SK-N-MC (cell line): ENCODE data around the gene SZT2.

Experiments
- DNase-seq: peaks from one replicate; pipeline ENCODE4 v3.0.0-alpha.2; 2011; ENCODE audit warnings: low read depth, low spot score
- H3K27ac ChIP-seq: fragments of 200-600 bp; sonication (generic); 2 replicates; pipeline ENCODE4 v1.5.1; 2016; ENCODE audit warnings: mixed run types
- H3K36me3 ChIP-seq: fragments of 200-600 bp; sonication (generic); 2 replicates; pipeline ENCODE4 v1.6.1; 2017; ENCODE audit warnings: antibody characterized with exemption, low read length, mixed read lengths; ENCODE audit not compliant: insufficient read depth
- H3K4me3 ChIP-seq: fragments of 200-600 bp; sonication (generic); 2 replicates; pipeline ENCODE4 v1.5.1; 2016
- H3K9ac ChIP-seq: fragments of 200-600 bp; sonication (generic); 2 replicates; pipeline ENCODE4 v1.8.0; 2017; ENCODE audit warnings: mixed run types, mixed read lengths; ENCODE audit not compliant: insufficient read length
- H3K9me3 ChIP-seq: fragments of 200-600 bp; sonication (generic); 2 replicates; pipeline ENCODE4 v1.6.1; 2017; ENCODE audit warnings: low read depth, mild to moderate bottlenecking, antibody characterized with exemption, low read length, moderate library complexity, mixed read lengths
- EZH2 ChIP-seq: fragments of 200-600 bp; sonication (generic); IDR thresholded peaks from one replicate; pipeline ENCODE4 v1.6.1; 2017; ENCODE audit warnings: antibody characterized with exemption
- FOXP2 ChIP-seq: optimal IDR thresholded peaks from 2 replicates; pipeline ENCODE3; 2011; ENCODE audit warnings: mild to moderate bottlenecking, moderate library complexity; ENCODE audit not compliant: insufficient read depth; ENCODE audit errors: extremely low read length, control extremely low read depth
- POLR2AphosphoS5 ChIP-seq: IDR thresholded peaks from 2 replicates; pipeline ENCODE4 v1.6.1; 2012; ENCODE audit warnings: mild to moderate bottlenecking, low read depth, low read length, borderline replicate concordance

Gene SZT2

DNA sequence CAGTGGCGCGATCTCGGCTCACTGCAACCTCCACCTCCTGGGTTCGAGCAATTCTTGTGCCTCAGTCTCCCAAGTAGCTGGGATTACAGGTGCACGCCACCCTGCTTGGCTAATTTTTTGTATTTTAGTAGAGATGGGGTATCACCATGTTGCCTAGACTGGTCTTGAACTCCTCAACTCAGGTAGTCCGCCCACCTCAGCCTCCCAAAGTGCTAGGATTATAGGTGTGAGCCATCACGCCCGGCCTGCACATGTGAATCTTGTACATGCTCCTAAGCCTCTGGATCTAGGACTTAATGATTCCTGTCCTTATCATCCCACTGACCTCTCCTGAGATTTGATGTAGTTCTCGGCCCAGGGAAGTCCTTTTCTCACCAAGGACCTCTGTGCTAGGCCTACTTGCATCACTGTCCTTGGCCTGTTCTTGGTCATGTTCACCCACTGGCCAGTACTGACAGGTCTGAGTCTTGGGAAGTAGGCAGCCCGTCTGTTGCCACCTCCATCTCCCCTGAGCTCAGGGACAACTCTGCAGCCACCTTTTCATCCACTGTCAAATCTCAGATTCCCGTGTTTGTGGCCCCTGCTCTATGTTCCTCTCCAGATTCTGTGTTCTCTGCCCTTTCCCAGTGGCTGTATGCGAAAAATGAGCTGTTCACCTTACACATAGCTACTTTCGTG, 54.6 kb downstream of the SZT2 start:
- no peak overlapping the region for H3K4me3 ChIP-seq
- no peak overlapping the region for H3K27ac ChIP-seq
- no peak for DNase-seq
- H3K36me3 ChIP-seq: peaks cover 23% of the 10 kb centered on the region; the same call in 1 of the 2 replicates
- TF ChIP-seq FOXP2 (no peak), POLR2AphosphoS5 (no peak), EZH2 (no peak)
- H3K9me3 ChIP-seq: no peaks in the 10 kb centered on the region
- H3K9ac ChIP-seq: no peak overlapping the region

DNA sequence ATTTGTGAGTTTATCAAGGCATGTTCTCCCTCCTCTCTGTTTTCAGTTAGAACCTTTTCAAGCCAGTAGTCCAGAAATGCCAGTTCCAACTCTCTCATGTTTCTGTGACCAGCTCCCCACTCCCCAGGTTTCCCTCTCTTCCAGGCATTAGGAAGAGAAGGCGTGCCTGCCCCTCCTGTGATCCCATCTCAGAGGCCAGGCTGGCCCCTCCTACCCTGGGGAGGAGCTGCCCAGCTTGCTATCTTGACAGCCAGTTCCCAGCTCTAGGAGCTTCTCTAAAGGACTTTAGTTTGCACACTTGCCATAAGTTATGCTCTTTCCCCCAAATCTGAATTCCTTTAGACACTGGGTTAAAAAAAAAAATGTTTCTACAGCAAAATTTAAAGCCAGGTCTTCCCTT, 55.1 kb downstream of the SZT2 start:
- Histone ChIP-seq H3K9ac (no peak overlapping the region), H3K27ac (no peak overlapping the region), H3K4me3 (no peak overlapping the region), H3K36me3 (peaks cover 23% of the 10 kb centered on the region; the same call in 1 of the 2 replicates), H3K9me3 (no peaks in the 10 kb centered on the region)
- DNase-seq: no peak
- TF ChIP-seq EZH2 (no peak), POLR2AphosphoS5 (no peak), FOXP2 (no peak)

DNA sequence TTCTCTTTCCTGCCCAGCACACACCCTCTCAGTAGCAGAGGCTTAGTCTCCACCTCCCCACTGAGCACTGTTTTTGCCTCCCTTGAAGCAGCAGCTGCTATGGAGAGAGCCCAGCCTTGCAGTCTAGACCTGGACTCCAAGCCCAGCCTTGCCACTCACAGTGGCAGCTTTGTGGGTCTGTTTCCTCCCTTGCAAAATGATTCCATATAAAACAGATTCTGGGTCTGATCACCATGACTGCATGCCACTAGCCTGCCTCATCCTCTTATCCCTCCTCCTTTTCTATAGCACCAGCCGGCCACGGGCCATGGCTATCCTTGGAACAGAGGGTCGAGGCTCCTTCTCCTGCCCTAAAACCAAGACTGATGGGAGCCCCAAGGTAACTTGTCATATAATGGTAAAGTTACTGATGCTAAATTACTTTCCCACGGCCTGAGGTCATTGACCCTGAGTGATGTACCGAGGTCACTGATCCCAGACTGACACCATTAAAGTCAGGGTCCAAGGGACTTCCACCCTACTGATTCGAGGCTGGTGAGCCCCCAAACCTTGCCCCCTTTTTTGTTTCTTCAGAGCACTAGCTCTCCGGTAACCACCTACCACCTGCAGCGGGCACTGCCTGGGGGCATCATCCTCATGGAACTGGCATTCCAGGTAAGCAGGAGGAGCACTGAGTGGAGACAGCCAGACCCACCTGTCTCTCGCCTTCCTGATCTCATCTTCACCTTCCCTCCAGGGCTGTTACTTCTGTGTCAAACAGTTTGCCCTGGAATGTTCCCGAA, 56.1 kb downstream of the SZT2 start:
- Histone ChIP-seq H3K9me3 (no peaks in the 10 kb centered on the region), H3K36me3 (peaks cover 31% of the 10 kb centered on the region; the same call in 1 of the 2 replicates), H3K9ac (no peak overlapping the region), H3K4me3 (no peak overlapping the region), H3K27ac (no peak overlapping the region)
- DNase-seq: no peak
- TF ChIP-seq EZH2 (no peak), POLR2AphosphoS5 (no peak), FOXP2 (no peak)

- no peak overlapping the region for H3K4me3 ChIP-seq
- no peak for TF ChIP-seq POLR2AphosphoS5
- TF ChIP-seq EZH2: no peak
- TF ChIP-seq FOXP2: no peak
- no peak overlapping the region for H3K27ac ChIP-seq
- no peaks in the 10 kb centered on the region for H3K9me3 ChIP-seq
- no peak for DNase-seq
- H3K9ac ChIP-seq: no peak overlapping the region
- H3K36me3 ChIP-seq: peaks cover 32% of the 10 kb centered on the region; the same call in 1 of the 2 replicates
Observed at GRCh38 chr1:43446388-43446740, 56.7 kb downstream of the SZT2 start.

- H3K36me3 ChIP-seq: peaks cover 32% of the 10 kb centered on the region; the same call in 1 of the 2 replicates
- H3K27ac ChIP-seq: no peak overlapping the region
- TF ChIP-seq POLR2AphosphoS5 (no peak; the same call in 1 of the 2 replicates), EZH2 (no peak), FOXP2 (no peak)
- no peak overlapping the region for H3K4me3 ChIP-seq
- no peaks in the 10 kb centered on the region for H3K9me3 ChIP-seq
- no peak overlapping the region for H3K9ac ChIP-seq
- no peak for DNase-seq
Observed at GRCh38 chr1:43446881-43447835, 57.5 kb downstream of the SZT2 start.

DNA sequence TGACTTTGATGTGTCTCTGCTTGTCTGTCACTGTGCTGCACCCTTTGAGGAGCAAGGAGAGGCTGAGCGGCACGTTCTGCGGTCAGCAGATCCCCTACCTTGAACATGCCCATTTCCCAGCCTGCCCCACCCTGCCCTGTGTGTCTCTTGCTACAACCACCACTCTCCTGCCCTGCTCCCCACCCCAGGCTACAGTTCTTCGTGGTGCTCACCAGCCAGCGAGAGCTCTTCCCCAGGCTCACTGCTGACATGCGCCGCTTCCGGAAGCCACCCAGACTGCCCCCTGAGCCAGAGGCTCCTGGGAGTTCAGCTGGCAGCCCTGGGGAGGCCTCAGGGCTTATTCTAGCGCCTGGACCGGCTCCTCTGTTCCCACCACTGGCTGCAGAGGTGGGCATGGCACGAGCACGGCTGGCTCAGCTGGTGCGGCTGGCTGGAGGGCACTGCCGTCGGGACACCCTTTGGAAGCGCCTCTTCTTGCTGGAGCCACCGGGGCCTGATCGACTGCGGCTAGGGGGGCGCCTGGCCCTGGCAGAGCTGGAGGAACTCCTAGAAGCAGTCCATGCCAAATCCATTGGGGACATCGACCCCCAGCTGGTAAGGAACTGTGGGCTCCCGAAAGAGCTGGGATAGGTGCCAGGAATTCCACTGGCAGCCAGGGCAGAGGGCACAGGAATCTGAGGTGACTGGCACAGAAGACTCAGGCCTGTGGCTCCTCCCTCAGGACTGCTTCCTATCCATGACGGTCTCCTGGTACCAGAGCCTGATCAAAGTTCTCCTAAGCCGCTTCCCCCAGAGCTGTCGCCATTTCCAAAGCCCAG, 58.4 kb downstream of the SZT2 start:
- Histone ChIP-seq H3K27ac (no peak overlapping the region), H3K9me3 (no peaks in the 10 kb centered on the region), H3K4me3 (no peak overlapping the region), H3K9ac (no peak overlapping the region), H3K36me3 (peaks cover 32% of the 10 kb centered on the region; the same call in 1 of the 2 replicates)
- no peak for DNase-seq
- TF ChIP-seq POLR2AphosphoS5 (no peak), EZH2 (no peak), FOXP2 (no peak)

GRCh38 chr1:43448955-43449707, 59.4 kb downstream of the SZT2 start:
- Histone ChIP-seq H3K4me3 (no peak overlapping the region), H3K36me3 (peaks cover 32% of the 10 kb centered on the region; the same call in 1 of the 2 replicates), H3K9me3 (no peaks in the 10 kb centered on the region), H3K9ac (no peak overlapping the region), H3K27ac (no peak overlapping the region)
- no peak for DNase-seq
- no peak for TF ChIP-seq POLR2AphosphoS5
- TF ChIP-seq EZH2: no peak
- TF ChIP-seq FOXP2: no peak

DNA sequence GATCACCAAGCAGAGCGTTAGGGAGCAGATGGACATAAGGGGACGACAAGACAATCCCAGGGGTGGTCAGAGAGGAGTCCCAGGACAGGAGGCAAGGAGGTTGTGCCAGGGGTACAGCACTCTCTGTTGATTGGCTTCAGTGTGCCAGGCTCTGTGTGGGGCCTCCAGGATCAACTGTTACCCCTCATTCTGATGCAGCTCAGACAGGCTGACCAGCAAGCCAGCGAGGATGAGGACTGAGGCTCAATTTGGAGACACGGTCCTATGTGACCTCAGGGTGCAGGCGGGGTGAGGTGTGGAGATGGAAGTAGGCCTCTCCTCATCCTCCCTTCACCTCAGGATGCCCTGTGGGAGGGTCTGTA, 60.0 kb downstream of the SZT2 start:
- no peaks in the 10 kb centered on the region for H3K9me3 ChIP-seq
- H3K4me3 ChIP-seq: no peak overlapping the region
- TF ChIP-seq FOXP2: no peak
- TF ChIP-seq EZH2: no peak
- no peak for TF ChIP-seq POLR2AphosphoS5
- no peak for DNase-seq
- no peak overlapping the region for H3K27ac ChIP-seq
- H3K9ac ChIP-seq: no peak overlapping the region
- H3K36me3 ChIP-seq: peaks cover 32% of the 10 kb centered on the region; the same call in 1 of the 2 replicates
